Left colon (tissue), 2 donors: ENCODE measurements around the gene CRISPLD2. TPM values are rescaled to one million over a fixed set of nuclear protein-coding genes. Genes with fewer than 3 reads are reported as not detected.
"Not testable (repeated sequence)": the region's sequence is repeated elsewhere in the genome, so short reads cannot be mapped to it uniquely, and the experiment has no call there.

Source experiments
- ATAC-seq: fragments of 200-7000 bp; cut with Tn5 transposase; one replicate; pipeline ENCODE4 v1.9.1; 2020; ENCODE audit warnings: mild to moderate bottlenecking, moderate library complexity
- DNase-seq, 2 donors: peaks; one replicate each; pipeline ENCODE4 v3.0.0-alpha.2; 2020
- intact Hi-C, 2 donors: fragments of 100-400 bp; cut with DNase I in 1 of 2; cut with micrococcal nuclease in 1 of 2; formaldehyde crosslinking; loops; one replicate each; pipeline versions ENCODE4 v1.11.2 to v1.14.0; 2022; cut with DNase I, micrococcal nuclease
- total RNA-seq, 2 donors: library from RNA; stranded (reverse); fragmentation: NEBNext Ultra II Directional; extraction: Animal tissue kit (Norgen Biotek cat#: 25700); gene quantifications; one replicate each; pipeline ENCODE4 v1.2.1, GENCODE V29; 2021
- donor health status: DM: no; HTN: no; CAD: no.
- donor health status: DM: yes; HTN: yes; CAD: no.

Gene CRISPLD2
- total RNA-seq, 2 donors from 2014 or later: 27.2 to 31.6 TPM

GRCh38 chr16:84933774-84934631, 114.2 kb downstream of the CRISPLD2 start:
- no peak for DNase-seq
- ATAC-seq: peak; percentile 22
- intact Hi-C loops: no loop called here

DNA sequence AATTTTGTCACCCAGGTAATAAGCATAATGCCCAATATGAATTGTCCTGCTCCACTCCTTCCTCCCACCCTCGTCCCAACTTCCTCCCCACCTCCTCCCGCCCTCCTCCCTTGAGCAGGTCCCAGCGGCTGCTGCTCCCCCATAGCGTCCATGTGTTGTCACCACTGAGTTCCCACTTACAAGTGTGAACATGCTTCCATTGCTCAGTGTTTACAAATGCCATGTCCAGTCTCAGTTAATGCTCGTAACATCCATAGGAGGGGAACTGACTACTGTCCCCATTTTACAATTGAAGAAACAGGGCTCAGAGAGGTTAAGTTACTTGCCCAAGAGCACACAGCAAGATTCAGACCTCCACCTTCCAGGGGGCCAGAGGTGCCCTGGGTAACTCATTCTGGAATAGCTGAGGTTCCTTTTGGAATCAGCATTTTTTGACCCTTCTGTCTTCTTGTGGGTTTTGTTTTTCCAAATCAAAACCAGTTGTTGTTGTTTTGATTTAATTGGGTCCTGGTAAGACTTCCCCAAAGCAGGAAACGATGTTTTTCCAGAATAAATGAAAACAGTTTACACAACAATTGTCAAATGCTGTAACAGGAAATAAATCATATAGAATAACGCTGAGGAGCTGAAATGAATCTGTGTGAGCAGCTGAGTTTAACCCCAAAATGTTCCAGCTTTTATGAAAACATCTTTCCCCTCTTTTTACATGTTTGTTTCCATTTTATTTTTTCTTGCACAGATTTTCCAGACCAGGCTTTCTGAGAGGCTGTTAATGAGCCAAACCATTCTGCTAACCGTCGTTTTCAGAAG, 117.6 kb downstream of the CRISPLD2 start:
- intact Hi-C loops: no loop called here
- DNase-seq: no peak
- no peak for ATAC-seq

DNA sequence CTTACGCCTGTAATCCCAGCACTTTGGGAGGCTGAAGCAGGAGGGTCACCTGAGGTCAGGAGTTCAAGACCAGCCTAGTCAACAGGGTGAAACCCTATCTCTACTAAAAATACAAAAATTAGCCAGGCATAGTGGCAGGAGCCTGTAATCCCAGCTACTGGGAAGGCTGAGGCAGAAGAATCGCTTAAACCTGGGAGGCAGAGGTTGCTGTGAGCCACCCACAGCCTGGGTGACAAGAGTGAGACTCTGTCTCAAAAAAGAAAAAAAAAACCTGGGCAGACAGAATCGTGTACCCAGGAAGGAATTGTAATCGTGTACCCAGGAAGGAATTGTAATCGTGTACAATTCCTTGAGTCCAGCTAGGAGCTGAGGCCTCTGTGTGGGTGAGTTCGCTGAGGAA, 118.8 kb downstream of the CRISPLD2 start:
- intact Hi-C loops, ATAC-seq, DNase-seq: not testable (repeated sequence)

DNA sequence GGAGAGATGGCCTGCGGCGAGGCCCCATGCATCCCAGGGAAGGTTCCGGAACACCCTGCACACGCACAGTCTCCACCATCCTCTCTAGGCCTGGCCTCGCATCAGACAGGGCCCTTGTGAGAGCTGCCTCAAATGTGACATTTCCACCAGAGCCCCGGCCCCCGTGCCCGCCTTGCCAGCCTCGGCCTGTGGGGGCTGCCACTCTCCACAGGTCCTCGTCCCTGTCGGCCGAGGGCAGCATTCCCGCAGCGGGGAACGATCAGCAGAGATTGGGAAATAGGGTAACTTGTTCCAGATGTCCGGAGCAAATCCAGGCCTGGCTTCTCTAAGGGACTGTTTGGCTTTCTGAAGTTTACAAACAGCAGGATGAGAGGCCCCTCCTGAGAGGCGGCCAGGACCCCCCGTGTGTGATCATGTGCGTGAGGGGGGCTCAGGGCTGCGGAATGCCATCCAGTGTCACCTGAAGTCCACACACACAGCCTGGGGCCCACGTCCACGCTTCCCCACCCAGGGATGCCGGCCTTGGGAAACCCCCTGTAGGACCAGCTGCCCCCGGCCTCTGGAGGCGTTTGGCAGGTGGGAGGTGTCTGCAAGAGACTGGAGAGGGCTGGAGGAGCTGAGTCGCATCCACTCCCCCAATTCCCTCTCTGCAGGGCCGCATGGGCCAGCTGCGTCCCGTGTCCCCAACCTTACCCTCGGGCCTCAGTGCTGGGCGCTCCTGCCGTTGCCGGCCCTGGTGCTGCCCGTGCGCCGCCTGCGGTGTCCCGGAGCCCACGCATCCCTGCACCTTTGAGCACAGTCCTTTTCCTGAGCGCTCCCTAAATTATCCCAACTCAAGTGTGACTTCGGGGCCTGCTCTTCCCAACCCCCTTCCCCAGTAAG, 121.1 kb downstream of the CRISPLD2 start:
- ATAC-seq (no peak), DNase-seq (no peak)
- intact Hi-C loops: no loop called here

- intact Hi-C loops: no loop called here
- ATAC-seq: no peak
- no peak for DNase-seq
These were observed 122.1 kb downstream of the CRISPLD2 start for GRCh38 chr16:84941921-84942320.

GRCh38 chr16:84942786-84943185, 123.0 kb downstream of the CRISPLD2 start:
- intact Hi-C loops: no loop called here
- no peak for ATAC-seq

DNA sequence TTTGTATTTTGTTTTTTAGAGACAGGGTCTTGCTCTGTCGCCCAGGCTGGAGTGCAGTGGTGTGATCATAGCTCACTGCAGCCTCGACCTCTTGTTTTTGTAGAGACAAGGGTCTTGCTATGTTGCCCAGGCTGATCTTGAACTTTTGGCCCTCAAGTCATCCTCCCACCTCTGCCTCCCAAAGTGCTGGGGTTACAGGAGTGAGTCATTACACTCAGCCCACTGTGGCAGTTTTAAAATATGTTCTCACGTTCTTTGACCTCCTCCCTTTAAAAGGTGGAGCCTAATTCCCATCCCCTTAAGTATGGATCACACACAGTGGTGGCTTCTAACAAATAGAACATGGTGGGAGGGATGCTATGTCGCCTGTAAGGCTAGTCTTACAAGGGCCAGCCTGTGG, 123.8 kb downstream of the CRISPLD2 start:
- intact Hi-C loops: no loop called here
- ATAC-seq (no peak), DNase-seq (no peak)

More at GRCh38 chr16:84942786-84943185, 123.0 kb downstream of the CRISPLD2 start:
- no peak for DNase-seq

DNA sequence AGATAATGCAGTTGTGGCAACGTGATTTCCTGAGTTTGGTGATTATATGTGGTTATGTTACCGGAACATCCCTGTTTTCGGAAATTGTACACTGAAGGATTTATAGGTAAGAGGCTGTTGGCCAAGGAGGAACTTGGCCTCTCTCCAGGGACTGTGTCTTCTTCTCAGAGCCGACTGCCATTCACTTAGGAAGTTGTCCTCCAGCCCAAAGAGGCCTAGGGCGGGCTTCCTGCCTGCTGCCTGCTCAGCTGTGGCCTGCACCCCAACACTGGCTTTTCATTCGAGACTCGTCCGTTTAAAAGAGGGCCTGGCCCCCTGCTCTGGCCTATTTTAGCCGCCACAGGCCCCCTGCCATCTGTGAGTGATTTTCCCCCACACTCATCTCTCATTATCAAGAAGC, 127.2 kb downstream of the CRISPLD2 start:
- ATAC-seq: peak; percentile 85
- peak; percentile 54 to 60 for DNase-seq
- intact Hi-C loops: no loop called here

DNA sequence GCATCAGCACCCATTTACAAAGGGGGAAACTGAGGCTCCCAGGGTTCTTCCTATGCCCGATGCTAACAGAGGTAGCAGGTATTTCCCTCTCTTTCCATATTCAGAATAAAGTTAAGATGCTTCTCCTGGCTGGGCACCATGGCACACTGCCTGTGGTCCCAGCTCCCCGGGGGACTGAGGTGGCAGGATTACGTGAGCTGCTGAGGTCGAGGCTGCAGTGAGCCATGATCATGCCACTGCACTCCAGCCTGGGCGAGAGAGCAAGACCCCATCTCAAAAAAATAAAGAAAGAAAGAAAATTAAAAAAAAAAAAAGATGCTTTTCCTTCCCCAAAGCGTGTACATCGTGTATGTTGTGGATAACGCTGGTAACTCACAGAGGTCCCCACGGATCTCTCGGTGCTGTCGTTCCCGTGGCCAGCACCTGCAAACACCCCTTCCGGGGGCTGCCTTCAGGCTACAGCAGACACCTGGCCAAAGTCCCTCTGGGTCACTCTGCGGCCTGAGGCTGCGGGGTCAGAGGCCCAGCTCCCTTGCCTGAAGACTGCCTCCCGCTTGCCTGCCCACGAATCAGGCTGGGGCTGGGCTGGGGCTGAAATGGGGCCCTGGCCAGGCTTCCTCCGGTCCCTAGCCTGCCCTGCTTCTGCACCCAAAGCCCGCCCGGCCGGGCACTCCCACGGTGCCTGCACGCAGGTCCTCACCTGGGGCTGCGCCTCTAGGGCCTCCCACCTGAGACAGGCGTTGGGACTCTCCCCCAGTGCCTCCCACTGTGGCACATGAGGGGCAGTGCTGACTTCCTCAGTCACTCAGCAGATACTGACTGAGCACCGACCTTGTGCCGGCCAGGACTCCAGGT, 128.4 kb downstream of the CRISPLD2 start:
- ATAC-seq (no peak), DNase-seq (no peak)
- intact Hi-C loops: no loop called here

GRCh38 chr16:84948851-84949610, 129.2 kb downstream of the CRISPLD2 start:
- DNase-seq (no peak), ATAC-seq (no peak)
- intact Hi-C loops: no loop called here

DNA sequence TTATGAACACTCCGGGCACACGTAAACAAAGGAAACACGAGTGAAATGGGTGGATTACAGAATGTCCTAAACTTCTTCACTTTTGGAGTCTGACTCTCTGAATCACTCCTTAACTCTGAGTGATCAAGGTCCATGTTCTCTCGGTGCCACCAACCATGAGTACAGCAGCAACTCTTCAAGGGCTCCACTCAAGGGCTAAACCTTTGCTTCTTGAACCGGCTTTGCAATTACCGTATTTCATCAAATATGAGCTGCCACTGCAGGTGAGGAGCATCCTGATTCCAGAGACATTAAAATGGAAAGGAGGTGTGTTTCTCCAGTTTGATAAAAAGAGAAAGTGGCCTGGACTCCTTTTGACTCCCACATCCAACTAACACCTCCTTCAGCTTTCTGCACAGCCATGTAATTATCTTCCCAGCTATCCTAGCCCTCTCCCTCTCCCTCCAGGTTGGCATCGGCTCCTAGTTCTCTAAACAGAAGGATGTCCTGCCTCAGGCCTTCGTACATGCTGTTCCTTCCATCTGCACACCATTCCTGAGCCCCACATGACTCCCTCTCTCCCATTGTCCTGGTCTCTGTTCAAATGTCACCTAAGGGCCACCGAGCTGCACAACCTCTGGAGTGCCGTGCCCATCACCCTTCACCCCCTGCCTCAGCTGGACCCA, 130.1 kb downstream of the CRISPLD2 start:
- no peak for DNase-seq
- intact Hi-C loops: loop anchor here in 1 of 2 donors (5.0 kb wide), 1 partner anchor 198 kb away; no protein-coding TSS in a partner anchor
- ATAC-seq: no peak

DNA sequence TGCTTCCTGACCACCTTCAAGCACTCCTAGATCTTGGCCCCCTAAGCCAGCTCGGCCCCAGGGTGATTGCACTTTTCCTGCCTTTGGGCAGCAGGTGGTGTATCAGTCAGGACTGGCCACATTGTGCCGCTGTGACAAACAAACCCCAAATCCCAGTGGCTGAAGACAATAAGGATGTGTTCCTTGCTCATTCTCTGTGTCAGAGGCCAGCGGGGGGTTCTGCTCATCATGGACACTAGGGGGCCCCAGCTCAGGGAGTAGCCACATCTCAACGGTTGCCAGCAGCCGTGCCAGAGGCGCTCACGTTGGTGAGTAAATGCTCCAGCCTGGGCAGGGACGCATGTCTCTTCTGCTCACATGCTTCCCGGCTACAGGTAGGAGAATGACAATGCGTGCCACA, 131.1 kb downstream of the CRISPLD2 start:
- DNase-seq (no peak), ATAC-seq (no peak)
- intact Hi-C loops: loop anchor here in 1 of 2 donors (5.0 kb wide), 1 partner anchor 199 kb away; no protein-coding TSS in a partner anchor

GRCh38 chr16:84952335-84953189, 132.8 kb downstream of the CRISPLD2 start:
- peak; percentile 94 for ATAC-seq
- DNase-seq: peak; percentile 73 to 78
- intact Hi-C loops: loop anchor here in 1 of 2 donors (5.0 kb wide), 1 partner anchor 200 kb away; no protein-coding TSS in a partner anchor

DNA sequence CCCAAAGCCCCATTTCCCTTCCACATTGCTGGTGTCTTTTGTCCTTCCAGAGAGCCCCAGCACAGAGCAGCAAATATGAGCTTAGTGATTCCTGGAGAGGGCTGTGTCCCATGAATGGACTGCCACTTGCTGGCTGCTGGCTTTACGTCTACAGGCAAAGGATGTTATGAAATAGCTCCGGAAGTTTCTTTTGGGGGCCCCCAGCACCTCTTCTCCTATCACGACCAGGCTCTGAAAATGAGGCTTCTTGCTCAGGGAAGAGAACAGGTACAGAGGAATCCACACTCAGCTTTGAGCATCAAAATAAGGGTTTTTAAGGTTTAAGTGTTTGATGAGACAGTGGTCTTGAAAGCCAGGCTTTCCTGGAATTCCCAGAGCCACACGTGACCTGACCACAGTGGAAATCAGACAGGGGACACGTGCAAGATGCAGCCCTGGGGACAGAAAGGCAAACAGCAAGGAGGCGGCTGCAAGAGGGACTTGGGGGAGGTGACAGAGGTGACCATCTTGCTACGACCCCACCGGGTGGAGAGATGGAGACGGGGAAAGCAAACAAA, 133.5 kb downstream of the CRISPLD2 start:
- intact Hi-C loops: loop anchor here in 1 of 2 donors (5.0 kb wide), 1 partner anchor 201 kb away; no protein-coding TSS in a partner anchor
- no peak for DNase-seq
- ATAC-seq: no peak

DNA sequence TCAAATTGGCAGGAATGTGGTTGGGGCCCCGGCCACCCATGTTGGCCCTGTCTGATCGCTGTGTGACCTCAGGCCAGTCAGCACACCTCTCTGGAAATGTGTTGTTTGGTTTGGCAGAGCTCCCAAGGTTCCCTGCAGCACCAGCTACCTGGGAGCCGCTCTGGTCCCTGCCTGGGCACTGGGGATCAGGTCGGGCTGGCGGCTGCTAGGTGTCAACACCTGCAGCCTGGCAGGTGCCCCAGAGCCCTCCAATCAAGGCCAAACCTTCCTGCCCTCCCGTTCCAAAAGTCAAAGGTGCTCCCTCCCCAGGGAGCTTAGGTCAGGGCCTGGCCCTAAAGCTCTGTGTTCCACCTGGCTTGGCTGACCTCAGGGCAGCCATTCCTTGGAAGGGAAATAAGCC, 135.6 kb downstream of the CRISPLD2 start:
- intact Hi-C loops: no loop called here
- DNase-seq (no peak), ATAC-seq (peak; percentile 20)
